ENCODE data around the gene TRIP13.

TRIP13 gene

DNA sequence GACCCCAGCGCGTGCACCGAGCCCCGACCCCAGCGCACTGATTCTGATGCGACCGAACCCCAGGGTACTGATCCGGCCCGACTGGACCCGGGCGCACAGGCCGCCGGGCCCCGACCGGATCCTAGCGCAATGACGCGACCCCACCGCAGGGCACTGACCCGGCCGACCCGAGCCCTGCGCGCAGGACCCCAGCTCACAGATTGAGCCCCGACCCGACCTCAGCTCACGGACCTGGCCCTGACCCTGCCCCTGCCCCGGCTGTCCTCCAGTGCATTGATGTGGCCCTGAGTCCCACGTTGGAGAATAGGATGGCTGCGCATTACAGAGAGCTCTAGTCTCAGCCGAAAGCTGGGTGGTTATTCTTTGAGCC, 438 bp downstream of the TRIP13 start:
- DNase-seq, result no peak

DNA sequence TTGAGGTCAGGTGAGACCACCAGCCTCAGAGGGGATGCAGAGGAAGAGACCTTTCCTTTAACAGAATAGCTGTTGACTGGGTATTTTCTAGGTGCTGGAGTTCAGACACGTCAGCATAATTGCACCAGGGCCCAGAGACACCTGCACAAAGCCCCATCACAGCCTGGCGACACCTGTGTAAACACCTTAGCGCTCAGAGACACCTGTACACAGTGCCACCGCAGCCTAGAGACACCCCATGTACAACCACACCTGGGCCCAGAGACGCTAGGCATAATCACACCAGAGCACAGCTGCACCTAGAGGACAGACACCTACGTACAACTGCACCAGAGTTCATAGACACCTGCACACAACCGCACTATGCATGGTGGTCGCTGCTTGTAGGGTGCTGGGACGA, 1.0 kb downstream of the TRIP13 start:
- no peak for DNase-seq

DNA sequence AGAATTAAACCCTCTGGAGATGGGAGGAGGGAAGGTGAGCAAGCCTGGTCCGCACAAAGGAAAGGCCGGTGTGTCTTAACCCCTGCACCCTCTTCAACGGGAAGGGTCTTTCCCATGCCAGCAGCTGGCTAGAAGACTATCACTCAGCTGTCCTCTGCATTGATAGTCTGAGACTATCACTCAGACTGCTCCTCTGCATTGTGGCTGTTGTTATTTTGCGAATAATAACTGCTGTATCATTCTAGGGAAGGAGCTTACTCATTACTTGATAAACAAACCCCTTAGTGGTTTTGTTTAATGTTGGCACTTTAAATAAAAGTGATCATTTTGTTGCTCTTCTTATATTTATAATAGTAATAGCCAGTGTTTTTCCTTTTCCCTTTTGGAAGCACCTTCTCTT, 8.1 kb downstream of the TRIP13 start:
- DNase-seq, result peak; percentile 30

DNA sequence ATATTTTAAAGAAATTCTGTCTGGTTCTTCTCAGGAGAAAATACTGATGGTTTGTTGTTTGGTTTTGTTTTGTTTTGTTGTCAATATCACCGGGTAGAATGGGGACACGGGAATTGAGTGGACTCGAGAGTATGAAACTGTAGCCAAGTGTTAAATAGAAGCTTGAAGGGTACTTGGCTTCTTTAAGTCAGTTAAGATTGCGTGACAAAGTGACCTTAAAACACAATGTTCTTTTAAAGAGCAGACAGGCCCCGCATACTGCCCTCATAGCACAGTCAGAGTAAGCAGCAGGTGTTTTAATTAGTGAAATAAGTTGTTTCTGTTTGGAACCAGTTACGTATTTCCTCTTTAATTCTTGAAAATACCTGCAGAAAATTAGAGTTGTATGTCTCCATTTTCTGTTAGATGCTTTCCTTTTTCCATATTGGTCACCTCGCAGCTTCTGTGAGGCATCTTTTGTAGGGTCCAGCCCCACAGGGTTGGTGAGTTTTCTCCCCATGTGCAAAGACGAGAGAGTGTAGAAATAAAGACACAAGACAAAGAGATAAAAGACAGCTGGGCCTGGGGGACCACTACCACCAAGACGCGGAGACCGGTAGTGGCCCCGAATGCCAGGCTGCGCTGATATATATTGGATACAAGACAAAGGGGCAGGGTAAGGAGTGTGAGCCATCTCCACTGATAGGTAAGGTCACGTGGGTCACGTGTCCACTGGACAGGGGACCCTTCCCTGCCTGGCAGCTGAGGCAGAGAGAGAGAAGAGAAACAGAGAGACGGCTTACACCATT, 9.6 kb downstream of the TRIP13 start:
- DNase-seq, result peak; percentile 16

DNA sequence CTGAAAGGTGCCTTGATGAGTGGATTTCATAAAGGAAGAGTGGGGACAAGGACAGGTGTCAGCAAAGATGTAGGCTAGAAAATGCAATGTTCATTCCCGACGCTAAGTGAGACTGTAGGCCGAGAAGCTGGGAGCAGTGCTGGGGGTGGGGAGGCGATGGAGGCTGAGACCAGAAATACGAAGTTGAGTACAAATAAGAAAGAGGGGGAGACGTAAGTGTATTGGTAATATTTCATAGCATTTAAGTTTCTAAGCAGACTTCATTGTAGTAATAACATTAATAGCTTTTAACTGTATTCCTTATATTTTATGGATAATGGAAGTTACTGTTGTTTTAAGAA, 11.0 kb downstream of the TRIP13 start:
- DNase-seq, result no peak

DNA sequence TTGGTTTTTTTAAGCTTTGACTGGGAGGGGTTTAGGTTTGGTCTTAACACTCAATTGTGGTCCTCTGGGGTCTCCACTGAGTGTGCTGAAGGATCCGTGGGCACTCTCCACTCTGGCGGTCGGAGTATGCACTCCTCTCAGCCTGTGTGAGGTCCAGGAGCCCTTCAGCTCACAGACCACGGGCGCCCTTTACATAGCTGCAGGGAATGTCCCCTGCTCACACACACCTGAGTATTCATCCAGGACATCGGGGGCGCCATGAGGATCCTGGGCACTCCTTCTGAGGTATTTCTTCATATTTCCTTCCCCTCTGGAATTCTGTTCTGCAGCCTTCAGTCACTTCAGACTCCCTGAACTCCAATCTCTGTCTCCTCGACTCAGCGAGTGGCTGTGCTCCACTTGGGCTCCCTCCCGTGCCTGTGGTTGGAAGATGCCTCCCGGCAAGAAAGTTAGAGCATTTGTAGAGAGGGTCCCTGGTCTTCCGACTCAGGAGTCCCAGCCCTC, 12.5 kb downstream of the TRIP13 start:
- DNase-seq, result peak; percentile 51

DNA sequence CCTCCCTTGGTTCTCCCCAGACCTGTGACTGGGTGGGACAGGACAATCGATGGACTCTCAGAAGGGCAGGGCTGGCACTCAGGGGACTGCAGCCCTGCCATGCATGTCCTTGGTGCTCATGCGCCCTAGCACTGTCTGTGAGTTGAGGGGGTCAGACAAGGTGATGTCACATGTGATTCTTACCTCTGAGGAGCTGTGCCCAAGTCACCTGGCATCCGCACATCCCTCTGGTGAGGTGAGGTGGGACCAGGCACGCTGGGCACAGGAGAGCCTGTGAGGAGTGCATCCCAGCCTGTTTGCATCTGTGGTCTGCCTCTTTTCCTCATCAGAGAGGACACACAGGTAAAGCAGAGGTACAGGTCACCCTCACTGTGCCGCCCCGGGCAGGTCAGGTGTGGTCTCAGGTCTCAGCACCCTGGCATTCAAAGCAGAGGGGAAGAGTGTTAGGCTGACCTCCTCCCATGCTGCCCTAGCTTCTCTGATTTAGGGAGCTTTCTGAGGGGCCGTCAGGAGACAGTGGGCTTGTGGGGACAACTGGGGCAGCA, 14.8 kb downstream of the TRIP13 start:
- no peak for DNase-seq

DNA sequence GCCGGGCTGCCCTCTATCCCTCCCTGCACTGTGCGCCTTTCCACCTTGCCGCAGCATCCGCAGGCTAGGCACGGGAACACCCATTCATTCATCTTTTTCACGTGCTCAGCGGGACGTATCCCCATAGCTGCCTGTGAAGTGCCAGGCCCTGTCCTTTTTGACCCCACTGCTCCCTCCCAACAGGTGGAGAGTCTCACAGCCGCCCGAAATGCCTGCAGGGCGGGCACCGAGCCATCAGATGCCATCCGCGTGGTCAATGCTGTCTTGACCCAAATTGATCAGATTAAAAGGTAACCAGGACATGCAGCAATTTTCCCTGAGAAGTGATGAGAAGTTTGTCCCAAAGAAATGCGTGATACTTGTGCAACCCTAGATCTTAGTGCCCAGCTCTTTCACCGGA, 15.5 kb downstream of the TRIP13 start:
- no peak for DNase-seq

DNA sequence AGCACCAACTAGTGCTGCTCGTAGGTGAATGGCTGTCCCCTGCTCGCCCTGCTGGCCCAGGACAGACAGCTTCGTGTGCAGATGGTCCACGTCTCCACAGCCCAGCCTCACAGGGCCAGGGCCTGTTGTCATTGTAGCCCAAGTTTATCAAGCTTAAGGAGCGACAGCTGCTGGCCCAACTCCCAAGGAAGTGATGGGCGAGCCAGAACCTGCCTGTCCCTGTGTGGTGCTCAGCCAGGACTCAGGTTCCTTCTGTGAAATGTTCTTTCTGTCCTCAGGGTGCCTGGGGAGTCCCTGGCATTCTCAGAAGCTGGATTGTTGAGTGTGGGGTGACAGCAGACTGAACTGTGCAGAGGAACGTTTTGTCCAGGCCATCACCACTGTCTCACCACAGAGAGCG, 16.4 kb downstream of the TRIP13 start:
- no peak for DNase-seq

DNA sequence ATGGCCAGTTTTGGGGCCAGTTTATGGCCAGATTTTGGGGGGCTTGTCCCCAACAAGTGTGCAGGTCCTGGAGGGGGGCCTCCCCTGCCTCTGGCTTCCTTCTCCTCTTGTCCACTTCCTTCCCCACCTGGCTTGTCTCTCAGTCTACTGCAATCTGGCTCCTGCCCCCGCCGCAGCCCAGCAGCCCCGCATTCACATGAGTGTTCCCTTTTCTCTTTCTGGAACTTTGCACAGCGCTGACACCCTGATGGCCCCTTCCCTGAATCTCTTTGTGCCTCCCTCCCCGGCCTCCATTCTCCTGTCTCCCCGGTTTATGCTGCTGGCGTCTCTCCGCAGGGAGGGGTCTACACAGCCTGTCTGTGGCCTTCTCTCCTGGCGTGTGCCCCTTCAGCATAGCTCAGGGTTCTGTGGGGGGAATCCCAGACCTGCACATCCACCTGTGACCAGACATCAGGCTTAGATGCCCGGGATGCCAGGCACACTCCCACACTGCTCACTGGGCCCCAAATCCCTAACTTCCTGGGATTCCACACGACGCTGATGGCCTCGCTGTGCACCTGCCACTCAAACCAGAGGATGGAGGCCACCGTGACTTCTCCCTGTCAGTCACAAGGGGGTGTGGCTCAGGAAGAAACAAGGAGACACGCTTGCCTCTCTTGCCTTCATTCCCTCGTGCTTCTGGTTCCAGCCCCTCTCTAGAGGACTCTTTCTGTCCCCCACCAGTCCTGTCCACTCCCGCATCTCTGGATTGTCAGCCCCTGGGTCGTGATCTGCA, 17.5 kb downstream of the TRIP13 start:
- DNase-seq, result peak; percentile 39

DNA sequence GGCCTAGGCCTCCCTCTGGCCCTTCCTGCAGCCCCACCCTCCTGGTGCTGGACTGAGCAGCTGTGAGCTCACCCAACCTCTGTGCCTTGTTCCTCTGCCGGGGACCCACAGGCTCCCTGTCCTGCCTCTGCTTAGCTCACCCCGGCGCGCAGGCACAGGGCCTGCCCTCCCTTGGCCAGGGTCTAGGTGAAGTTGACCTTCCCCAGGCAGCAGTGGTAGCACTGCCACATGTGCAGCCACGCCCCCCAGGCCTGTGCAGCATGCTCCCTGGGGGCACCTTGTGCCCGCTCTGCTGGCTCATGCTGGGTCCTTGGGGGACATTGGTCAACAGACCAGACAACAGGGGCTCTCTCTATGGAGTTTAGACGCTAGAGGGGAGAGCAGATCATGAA, 18.1 kb downstream of the TRIP13 start:
- DNase-seq, result no peak

DNA sequence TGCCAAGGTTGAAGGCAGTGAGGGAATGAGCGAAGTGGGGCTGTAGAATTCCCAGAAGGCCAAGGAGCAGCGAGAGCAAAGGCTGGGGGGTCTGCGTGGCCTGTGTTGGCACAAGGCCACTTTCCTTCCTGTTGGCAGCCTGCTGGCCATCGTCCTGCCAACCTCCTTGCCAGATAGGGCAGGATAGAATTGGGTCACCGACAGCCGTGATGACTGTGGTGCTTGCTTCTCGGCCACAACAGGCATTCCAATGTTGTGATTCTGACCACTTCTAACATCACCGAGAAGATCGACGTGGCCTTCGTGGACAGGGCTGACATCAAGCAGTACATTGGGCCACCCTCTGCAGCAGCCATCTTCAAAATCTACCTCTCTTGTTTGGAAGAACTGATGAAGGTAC, 18.9 kb downstream of the TRIP13 start:
- peak; percentile 43 for DNase-seq

DNA sequence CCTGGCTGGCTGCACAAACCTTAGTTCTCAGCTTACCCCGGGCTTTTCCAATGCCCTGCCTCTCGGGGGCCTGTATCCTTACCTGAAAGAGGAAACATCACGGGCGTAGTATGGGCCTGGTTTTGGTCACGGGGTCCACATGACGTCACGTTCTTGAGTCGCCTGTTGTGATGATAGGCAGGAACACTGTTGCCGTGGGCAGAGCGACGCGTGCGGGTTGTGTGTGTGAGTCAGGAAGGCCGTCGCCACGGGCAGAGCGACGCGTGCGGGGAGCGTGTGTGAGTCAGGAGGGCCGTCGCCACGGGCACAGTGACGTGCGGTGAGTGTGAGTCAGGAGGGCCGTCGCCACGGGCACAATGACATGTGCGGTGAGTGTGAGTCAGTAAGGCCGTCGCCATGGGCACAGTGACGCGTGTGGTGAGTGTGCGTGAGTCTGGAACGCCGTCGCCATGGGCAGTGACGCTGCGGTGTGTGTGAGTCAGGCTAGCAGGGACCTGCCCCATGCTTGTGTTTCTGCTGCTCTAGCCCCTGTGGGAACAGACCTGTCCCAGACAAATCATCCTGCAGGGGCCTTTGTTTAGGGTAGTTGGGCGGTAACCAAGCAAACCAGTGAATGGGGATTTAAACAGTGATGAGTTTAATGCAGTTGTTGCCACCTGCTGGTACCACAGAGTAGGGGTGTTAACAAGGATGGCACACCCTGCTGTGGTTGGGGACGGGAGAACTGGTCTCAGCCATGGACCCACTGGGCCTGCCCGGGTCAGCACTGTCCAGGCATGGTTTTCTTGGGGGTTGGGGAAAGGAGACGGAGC, 19.8 kb downstream of the TRIP13 start:
- peak; percentile 93 for DNase-seq

DNA sequence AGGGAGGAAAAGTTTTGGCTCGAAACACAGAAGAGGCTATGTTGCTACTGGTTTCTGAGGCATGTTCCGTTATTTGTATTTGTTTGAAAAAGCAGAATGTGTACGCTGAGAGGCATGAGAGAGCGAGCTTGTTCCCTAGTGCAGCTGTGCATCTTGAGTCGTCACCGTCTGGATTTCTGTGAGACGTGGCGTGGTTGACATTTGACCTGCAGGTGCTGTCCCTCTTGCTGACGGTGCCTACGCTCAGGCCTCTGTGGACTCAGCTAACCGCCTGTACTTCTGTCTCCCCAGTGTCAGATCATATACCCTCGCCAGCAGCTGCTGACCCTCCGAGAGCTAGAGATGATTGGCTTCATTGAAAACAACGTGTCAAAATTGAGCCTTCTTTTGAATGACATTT, 21.5 kb downstream of the TRIP13 start:
- peak; percentile 60 for DNase-seq

DNA sequence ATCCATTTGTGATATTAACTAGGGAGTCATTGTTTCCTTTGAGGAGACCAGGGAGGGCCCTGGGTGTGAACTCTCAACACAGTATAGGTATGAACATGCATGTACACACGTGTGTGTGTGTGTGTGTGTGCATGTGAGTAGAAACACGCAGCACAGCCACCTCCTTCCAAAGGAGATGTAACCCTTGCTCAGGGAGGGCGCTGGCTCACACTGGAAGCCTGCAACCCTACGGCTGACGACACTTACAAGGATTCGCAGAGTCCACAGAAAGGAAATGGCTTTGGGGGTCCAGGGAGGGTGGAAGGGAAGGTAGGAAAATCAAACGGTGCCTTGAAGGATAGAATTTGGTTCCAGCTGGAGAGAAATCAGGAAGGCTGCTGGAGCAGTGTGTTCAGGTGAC, 21.9 kb downstream of the TRIP13 start:
- DNase-seq, result peak; percentile 39

DNA sequence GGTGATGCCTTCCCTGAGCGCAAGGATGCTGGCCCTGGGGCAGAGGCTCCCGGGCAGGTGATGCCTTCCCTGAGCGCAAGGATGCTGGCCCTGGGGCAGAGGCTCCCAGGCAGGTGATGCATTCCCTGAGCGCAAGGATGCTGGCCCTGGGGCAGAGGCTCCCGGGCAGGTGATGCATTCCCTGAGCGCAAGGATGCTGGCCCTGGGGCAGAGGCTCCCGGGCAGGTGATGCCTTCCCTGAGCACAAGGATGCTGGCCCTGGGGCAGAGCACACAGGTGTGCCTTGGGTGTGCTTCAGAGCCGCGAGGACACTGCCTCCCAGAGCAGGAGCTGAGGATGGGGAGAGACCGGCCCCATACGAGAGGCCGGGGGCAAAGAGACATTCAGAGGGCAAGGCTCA, 22.7 kb downstream of the TRIP13 start:
- peak; percentile 28 for DNase-seq

DNA sequence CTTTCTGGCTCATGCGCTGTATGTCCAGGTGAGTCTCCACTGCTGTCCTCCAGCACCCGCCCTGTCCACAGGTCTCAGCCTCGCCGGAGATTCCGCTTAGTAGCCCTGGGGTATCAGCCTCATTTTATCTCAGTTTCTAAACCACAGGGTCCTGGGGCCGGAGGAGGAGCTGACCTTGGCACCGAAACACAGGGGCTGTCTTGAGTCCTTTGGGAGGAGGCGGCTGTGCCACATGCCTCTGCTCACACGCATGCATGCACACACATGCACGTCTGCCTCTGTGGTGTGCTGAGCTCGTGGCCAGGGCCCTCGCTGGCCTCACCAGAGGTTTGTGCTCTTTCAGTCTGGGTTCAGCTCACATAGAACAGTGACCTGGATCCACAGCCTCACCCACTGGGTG, 23.3 kb downstream of the TRIP13 start:
- peak; percentile 57 for DNase-seq

DNA sequence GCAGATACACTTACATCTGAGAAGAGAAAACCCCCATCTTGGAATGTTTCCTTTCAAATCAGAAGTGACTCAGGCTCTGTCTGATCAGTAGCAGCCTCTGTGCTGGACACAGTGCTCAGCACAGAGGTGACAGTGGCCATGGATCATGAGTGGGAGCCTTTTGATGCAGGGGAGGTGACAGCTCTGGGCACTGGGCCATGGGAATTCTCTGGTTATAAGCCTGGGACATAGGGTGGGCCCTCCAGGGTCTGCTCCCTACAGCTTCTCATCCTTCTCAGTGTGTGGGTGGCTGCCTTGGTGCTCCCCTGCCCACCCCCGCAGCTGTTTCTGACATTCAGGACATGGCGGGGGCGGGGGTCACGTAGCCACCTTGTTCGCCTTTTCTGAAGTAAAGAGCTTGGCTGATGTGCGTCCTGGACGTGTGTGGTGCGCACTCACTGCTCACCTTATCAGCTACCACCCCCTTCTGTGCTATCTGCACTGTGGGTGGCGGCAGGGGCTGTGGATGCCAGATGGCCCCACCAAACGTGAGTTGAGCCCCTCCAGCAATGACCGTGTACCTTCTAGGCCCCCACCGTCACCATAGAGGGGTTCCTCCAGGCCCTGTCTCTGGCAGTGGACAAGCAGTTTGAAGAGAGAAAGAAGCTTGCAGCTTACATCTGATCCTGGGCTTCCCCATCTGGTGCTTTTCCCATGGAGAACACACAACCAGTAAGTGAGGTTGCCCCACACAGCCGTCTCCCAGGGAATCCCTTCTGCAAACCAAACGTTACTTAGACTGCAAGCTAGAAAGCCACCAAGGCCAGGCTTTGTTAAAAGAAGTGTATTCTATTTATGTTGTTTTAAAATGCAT, 24.0 kb downstream of the TRIP13 start:
- peak; percentile 45 for DNase-seq

DNA sequence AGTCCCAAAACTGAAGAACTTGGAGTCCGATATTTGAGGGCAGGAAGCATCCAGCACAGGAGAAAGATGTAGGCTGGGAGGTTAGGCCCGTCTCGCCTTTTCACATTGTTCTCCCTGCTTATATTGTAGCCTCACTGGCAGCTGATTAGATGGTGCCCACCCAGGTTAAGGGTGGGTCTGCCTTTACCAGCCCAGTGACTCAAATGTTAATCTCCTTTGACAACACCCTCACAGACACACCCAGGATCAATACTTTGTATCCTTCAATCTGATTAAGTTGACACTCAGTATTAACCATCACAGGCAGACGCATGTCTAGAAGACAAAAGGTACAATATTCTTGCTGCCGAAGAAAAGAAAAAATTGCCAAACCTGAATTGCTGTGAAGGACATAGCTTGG, 26.0 kb downstream of the TRIP13 start:
- DNase-seq, result peak; percentile 36

DNA sequence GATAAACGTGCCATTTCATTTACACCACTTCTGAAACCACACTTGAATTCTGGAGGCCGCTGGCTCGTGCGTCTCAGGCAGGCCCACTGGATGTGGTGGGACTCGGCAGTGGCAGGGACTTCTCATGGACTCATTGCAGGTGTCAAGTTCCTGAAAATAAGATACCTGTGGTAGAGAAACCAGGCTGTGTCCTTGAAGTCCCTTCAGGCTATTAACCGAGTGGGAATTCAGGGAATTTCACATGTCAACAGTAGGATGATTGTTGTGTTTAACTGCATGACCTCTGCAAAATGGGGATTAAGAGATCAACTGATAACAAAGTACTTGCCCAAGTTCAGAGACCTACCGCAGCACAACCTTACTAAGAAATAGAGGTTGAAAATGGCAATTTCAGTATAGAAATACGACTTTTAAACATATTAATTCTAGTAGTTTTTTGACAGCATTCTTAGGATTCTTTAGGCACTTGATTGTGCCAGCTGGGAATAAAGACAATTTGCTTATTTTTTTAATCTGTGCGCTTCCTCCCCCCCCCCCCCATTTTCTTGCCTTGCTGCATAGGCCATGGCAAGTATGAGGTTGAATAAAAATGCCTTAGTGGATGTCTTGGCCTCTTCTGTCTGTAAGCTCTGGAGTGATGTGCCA, 26.8 kb downstream of the TRIP13 start:
- DNase-seq, result no peak

DNA sequence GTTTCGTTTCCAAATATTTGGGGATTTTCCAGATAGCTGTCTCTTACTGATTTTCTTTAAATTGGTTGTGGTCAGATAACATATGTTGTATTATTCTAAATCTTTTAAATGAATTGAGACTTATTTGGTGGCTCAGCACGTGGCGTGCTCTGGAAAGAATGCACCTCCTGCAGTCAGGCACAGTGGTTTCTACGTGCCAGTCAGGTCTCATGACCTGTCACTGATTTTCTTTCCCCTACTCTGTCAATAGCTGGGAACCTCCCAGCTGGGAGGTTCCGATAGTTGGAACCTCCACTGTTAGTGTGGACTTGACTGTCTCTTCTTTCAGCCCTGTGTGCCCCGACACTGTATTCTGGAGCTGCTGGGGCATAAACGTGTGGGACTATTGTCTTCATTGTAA, 27.6 kb downstream of the TRIP13 start:
- DNase-seq, result no peak
